NT2/D1 (cell line): ENCODE results near the gene SERTAD2.

Experiments
- YY1 ChIP-seq: IDR thresholded peaks from 2 replicates; pipeline ENCODE4 v1.6.1; 2011; ENCODE audit not compliant: insufficient read length, insufficient read depth
- ZNF274 ChIP-seq: IDR thresholded peaks from 2 replicates; pipeline ENCODE4 v1.6.1; 2011; ENCODE audit warnings: mild to moderate bottlenecking, low read depth, low read length

- TF ChIP-seq YY1 (no peak), ZNF274 (no peak)
Measured at GRCh38 chr2:64651590-64651989, 2.1 kb downstream of the SERTAD2 start.
